D721Med (cell line): Measurements from ENCODE around the gene JAGN1.
"Not testable (repeated sequence)": the region's sequence is repeated elsewhere in the genome, so short reads cannot be mapped to it uniquely, and the experiment has no call there.

ENCODE experiments used
- DNase-seq: peaks from one replicate; pipeline ENCODE4 v3.0.0; 2011; ENCODE audit warnings: low spot score; ENCODE audit not compliant: insufficient read length
- FAIRE-seq: peaks from 2 replicates; lab custom pipeline; 2011; peaks lifted over from hg19 to GRCh38; lab: Jason Lieb, UNC
- TF ChIP-seq, protein P1 (sequence below): IDR thresholded peaks from 2 replicates; pipeline ENCODE4 v1.5.1; 2012; ENCODE audit warnings: mild to moderate bottlenecking, control low read depth; ENCODE audit not compliant: insufficient read depth; ENCODE audit errors: missing control alignments

Gene JAGN1

DNA sequence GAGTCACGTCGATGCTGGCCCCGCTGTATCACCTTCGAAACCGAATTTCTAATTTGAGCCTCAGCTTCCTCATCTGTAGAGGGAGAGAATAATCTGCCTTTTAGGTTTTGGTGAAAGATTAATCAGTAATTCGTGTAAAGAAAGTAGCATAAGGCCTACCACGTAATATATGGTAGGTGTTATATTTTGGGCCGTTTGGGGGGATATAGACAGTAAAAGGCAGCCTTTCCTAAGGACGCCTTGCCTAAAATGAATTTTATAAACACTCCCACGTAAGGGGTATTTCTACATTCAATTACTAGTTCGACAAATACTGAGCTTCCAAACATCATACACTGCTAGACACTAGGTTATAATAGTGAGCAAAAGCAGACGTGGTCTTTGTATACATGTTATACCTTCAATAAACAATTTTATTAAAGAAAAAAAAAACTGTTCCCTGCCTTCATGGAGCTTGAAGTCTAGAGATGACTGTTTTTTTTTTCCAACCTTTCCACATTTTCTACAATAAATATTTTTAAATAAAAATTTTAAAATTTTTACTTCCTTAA lies 737 bp downstream of the JAGN1 start:
- TF ChIP-seq, protein P1, sequence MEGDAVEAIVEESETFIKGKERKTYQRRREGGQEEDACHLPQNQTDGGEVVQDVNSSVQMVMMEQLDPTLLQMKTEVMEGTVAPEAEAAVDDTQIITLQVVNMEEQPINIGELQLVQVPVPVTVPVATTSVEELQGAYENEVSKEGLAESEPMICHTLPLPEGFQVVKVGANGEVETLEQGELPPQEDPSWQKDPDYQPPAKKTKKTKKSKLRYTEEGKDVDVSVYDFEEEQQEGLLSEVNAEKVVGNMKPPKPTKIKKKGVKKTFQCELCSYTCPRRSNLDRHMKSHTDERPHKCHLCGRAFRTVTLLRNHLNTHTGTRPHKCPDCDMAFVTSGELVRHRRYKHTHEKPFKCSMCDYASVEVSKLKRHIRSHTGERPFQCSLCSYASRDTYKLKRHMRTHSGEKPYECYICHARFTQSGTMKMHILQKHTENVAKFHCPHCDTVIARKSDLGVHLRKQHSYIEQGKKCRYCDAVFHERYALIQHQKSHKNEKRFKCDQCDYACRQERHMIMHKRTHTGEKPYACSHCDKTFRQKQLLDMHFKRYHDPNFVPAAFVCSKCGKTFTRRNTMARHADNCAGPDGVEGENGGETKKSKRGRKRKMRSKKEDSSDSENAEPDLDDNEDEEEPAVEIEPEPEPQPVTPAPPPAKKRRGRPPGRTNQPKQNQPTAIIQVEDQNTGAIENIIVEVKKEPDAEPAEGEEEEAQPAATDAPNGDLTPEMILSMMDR: no peak
- DNase-seq: no peak
- FAIRE-seq: no peak

DNA sequence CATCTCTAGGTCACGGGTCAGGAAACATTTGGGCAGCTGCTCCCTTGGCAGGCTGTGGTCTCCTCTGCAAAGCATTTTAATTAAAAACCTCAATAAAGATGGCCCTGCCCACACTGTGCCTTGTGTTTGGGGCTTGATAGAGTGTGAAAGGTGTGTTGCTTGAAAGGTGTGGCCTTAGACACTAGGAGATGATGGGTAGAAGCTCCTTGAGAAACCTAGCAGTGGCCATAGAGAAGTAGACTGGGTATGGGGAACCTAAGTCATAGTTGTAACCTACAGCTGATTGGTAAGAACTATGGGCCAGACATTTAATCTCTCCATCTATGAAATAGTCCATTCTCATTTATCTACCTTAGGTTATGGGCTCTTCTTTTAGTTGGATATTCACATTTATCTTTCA lies 3.3 kb downstream of the JAGN1 start:
- no peak for FAIRE-seq
- DNase-seq: no peak
- TF ChIP-seq, protein P1: no peak

DNA sequence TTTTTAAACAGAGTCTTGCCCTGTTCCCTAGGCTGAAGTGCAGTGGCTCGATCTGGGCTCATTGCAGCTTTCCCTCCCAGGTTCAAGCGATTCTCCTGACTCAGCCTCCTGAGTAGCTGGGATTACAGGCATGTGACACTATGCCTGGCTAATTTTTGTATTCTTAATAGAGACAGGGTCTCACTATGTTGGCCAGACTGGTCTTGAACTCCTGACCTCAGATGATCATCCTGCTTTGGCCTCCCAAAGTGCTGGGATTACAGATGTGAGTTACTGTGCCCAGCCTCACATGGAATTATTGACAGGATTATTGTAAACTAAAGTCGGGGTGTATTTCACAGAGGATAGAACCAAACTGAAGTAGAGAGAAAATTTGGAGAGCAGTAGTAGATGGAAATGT lies 5.3 kb downstream of the JAGN1 start:
- DNase-seq, FAIRE-seq: not testable (repeated sequence)

DNA sequence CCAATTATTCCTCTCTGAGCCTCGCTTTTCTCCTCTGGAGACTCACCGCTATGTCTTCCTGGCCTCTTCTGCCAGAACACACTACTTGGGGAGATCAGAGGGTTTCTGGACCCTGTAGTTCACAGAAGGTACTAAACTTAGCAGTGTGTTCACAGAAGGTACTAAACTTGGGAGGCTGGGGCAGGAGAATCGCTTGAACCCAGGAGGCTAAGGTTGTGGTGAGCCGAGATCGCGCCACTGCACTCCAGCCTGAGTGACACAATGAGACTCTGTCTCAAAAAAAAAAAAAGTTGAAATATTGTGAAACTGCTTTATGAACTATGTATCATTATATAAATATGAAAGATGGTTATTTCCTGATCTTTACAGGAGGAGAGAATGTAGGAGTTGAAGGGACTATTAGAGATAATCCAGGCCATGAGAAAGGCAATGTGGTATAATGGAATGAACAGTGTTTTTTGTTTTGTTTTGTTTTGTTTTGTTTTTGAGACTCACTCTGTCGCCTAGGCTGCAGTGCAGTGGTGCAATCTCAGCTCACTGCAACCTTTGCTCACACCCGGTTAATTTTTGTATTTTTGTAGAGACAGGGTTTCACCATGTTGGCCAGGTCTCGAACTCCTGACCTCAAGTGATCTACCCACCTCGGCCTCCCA lies 6.5 kb downstream of the JAGN1 start:
- not testable (repeated sequence) for DNase-seq, FAIRE-seq

DNA sequence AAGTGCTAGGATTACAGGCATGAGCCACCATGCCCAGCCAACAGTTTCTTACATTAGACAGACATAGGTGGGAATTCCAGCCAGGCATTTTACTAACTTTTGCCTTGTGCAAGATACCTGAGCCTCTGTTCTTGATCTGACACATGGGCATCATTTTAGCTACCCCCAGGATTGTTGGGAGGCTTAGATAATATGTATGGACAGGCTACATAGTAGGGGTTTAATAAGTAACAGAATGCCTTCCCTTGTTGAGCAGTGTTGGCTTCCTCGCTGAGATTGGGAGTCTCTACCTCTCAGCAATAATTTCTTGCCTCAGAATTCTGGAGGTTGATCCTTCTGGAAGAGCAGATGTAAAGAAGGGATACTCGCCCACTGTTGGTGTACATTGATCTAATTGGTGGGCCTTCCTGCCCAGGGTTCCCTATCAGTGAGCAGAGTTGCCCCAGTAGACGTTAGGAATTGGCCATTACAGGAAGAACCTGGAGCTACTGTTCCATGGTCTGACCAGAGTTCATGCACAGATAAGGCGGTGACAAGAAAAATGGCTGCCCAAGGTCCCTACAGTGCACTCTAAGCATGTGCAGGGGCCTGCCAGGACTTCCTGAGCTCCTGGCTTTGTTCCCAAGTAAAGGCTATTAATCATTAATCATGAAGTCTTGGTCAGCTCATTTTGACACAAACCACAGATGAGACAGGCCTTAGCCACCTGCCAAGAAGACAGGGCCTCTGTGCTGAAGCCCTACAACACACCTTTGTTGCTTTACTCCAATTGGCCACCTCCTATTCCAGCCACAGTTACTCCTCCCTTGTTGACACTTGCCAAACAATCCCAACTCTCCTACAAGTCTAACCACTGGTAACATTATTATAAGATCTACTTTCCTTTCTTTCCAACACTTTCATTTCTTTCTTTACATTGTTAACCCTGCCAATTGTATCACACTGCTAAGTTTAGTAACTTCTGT lies 7.3 kb downstream of the JAGN1 start:
- no peak for FAIRE-seq
- TF ChIP-seq, protein P1: no peak
- DNase-seq: no peak

DNA sequence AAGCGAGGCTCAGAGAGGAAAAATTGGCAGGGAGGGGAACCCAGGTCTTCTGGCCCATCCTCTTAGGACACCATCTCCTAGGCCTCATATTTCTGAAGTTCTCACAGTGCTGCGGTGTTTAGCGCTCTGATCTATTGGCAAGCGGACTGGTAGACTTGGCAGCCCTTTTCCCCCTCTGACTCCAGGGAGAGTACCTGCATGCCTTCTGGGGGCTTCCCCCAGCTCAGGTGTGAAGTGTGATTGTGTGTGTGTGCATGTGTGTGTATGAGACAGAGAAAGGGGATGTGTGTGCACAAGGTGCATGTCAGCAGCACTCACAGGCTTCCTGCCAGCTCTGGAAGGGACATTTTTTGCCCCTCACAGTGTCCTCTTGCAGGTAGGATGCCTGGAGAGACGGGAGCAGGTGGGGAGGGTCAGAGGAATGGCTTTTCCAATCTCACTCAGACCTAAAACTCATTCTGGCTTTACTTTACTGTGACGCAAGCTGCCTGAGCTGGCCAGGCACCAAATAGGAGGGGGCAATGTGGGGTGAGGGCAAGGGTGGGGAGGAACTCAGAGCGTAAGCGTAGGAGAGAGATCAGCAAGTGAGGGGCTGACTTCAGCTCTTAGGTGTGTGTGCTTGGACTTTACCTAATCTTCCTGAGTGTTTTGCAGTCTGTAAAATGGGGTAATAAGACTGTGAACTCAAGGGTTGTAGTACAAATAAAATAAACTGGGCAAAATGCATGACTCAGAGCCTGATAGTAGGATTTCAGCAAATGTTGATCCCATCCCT lies 8.2 kb downstream of the JAGN1 start:
- FAIRE-seq (no peak), DNase-seq (no peak)
- TF ChIP-seq, protein P1: no peak

DNA sequence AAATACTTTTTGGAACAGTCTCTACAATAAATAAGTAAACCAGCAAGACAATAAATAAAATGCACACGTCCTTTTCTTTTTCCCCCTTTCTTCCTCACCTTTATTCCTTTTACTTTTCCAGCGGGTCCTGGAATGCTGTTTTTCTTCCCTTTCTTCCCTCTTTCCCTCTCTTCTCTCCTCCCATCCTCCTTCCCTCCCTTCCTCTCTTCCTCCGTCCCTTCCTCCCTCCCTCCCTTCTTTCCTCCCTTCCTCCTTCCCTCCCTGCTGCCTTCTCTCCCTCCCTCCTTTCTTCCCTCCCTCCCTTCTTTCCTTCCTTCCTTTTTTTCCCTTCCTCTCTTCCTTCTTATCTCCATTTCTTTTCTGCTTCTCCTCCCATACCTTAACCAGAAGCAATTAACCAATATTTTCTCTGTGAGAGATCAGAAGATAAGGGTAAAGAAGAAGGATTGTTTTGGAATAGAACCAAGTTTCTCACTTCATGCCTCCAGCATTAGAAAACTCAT lies 8.9 kb downstream of the JAGN1 start:
- TF ChIP-seq, protein P1: no peak
- FAIRE-seq (no peak), DNase-seq (no peak)

DNA sequence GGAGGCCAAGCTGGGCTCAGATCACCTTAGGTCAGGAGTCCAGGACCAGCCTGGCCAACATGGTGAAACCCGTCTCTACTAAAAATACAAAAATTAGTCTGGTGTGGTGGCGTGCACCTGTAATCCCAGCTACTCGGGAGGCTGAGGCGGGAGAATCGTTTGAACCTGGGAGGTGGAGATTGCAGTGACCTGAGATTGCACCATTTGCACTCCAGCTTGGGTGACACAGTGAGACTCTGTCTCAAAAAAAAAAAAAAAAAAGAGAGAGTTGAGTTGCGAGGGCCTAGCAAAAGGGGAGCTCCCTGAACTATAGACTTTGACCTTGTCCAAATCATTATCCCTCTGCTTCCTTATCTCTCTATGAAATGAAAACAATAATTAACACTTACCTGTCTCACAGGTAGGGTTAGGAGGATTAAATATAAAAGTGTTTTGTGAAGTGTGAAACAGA lies 10.6 kb downstream of the JAGN1 start:
- DNase-seq, FAIRE-seq: not testable (repeated sequence)
